Occipital lobe (tissue), 2 donors: ENCODE results near the gene KRTAP19-1. TPM values are rescaled to one million over a fixed set of nuclear protein-coding genes. Genes with fewer than 3 reads are reported as not detected.
"Not testable (repeated sequence)": the region's sequence is repeated elsewhere in the genome, so short reads cannot be mapped to it uniquely, and the experiment has no call there.

Experiments
- DNase-seq: peaks from one replicate; lab custom pipeline; 2025; lab: John Stamatoyannopoulos, UW
- total RNA-seq: library from RNA; depleted of rRNA; stranded (reverse); fragments of >200 nt; gene quantifications from one replicate; pipeline ENCODE4 v1.2.3, GENCODE V29; 2014

The KRTAP19-1 gene
- total RNA-seq: not detected

- no peak for DNase-seq
These were observed at the start of gene KRTAP19-1 for GRCh38 chr21:30480145-30480544. Gene KRTAP19-1, minus strand, starts transcription at chr21:30480367. Its CDS starts 50 bp downstream, at chr21:30480317.

- no peak for DNase-seq
These were observed 38.7 kb upstream of the KRTAP19-1 start for GRCh38 chr21:30518876-30519275.

GRCh38 chr21:30515681-30516080 lies 35.5 kb upstream of the KRTAP19-1 start:
- no peak for DNase-seq

- not testable (repeated sequence) for DNase-seq
These were observed 25.5 kb upstream of the KRTAP19-1 start for GRCh38 chr21:30505621-30506205.

- DNase-seq: no peak
These were observed 21.9 kb upstream of the KRTAP19-1 start, which contains the start of gene KRTAP19-5 for GRCh38 chr21:30502041-30502440. Gene KRTAP19-5, minus strand, starts transcription at chr21:30502141. Its CDS starts 51 bp downstream, at chr21:30502090.

- DNase-seq: no peak
These were observed 16.9 kb upstream of the KRTAP19-1 start, which contains the start of gene KRTAP19-4 for GRCh38 chr21:30497065-30497464. Gene KRTAP19-4, minus strand, starts transcription at chr21:30497165. Its CDS starts 55 bp downstream, at chr21:30497110.

GRCh38 chr21:30491963-30492428 lies 11.8 kb upstream of the KRTAP19-1 start, which contains the start of gene KRTAP19-3:
Gene KRTAP19-3, minus strand, starts transcription at chr21:30492013. Its CDS starts 56 bp downstream, at chr21:30491957.
- DNase-seq: no peak

GRCh38 chr21:30487336-30487735 lies 7.2 kb upstream of the KRTAP19-1 start, which contains the start of gene KRTAP19-2:
Gene KRTAP19-2, minus strand, starts transcription at chr21:30487436. Its CDS starts 88 bp downstream, at chr21:30487348.
- DNase-seq: no peak

- DNase-seq: no peak
These were observed 6.0 kb upstream of the KRTAP19-1 start for GRCh38 chr21:30486180-30486579.

- DNase-seq: no peak
These were observed 2.0 kb upstream of the KRTAP19-1 start for GRCh38 chr21:30482130-30482529.

GRCh38 chr21:30479259-30479658 lies 908 bp downstream of the KRTAP19-1 start:
- DNase-seq: no peak

GRCh38 chr21:30478004-30478403 lies 2.2 kb downstream of the KRTAP19-1 start:
- DNase-seq: no peak

GRCh38 chr21:30468900-30469714 lies 11.1 kb downstream of the KRTAP19-1 start:
- no peak for DNase-seq

- no peak for DNase-seq
These were observed 16.5 kb downstream of the KRTAP19-1 start for GRCh38 chr21:30463713-30464112.

GRCh38 chr21:30448514-30448913 lies 31.7 kb downstream of the KRTAP19-1 start:
- DNase-seq: no peak

- DNase-seq: no peak
These were observed 33.1 kb downstream of the KRTAP19-1 start for GRCh38 chr21:30447056-30447455.

- DNase-seq: no peak
These were observed 36.0 kb downstream of the KRTAP19-1 start for GRCh38 chr21:30444204-30444603.

- no peak for DNase-seq
These were observed 36.9 kb downstream of the KRTAP19-1 start for GRCh38 chr21:30443226-30443625.

GRCh38 chr21:30439975-30440374 lies 40.2 kb downstream of the KRTAP19-1 start, which contains the start of gene KRTAP15-1:
Gene KRTAP15-1, plus strand, starts transcription at chr21:30440275. Its CDS starts 53 bp downstream, at chr21:30440328.
- DNase-seq: no peak

GRCh38 chr21:30437010-30437565 lies 43.1 kb downstream of the KRTAP19-1 start:
- DNase-seq: no peak

GRCh38 chr21:30434033-30434631 lies 46.0 kb downstream of the KRTAP19-1 start:
- DNase-seq: no peak
